RWPE1 (cell line): ENCODE results near the gene ELAPOR2.

Experiments
- CTCF ChIA-PET: fragments of 350-600 bp; sonication (Branson Sonifier 250); formaldehyde crosslinking; extraction: SDS; loops from one replicate; lab custom pipeline; 2021; lab: Yijun Ruan, JAX
- POLR2A ChIA-PET: fragments of 400-600 bp; formaldehyde crosslinking; extraction: SDS; loops from one replicate; lab custom pipeline; 2020; ENCODE audit warnings: antibody characterized with exemption; ENCODE audit not compliant: low non-redundant PET; lab: Yijun Ruan, JAX
- DNase-seq: peaks from one replicate; pipeline ENCODE4 v3.0.0; 2012; ENCODE audit warnings: low spot score
- H3K27ac ChIP-seq: fragments of 450-650 bp; 2 replicates; pipeline ENCODE4 v1.5.1; 2017
- CTCF ChIP-seq: fragments of 450-650 bp; conservative IDR thresholded peaks from 2 replicates; pipeline ENCODE4 v1.5.1; 2017; ENCODE audit warnings: low read depth, mild to moderate bottlenecking

The ELAPOR2 gene

DNA sequence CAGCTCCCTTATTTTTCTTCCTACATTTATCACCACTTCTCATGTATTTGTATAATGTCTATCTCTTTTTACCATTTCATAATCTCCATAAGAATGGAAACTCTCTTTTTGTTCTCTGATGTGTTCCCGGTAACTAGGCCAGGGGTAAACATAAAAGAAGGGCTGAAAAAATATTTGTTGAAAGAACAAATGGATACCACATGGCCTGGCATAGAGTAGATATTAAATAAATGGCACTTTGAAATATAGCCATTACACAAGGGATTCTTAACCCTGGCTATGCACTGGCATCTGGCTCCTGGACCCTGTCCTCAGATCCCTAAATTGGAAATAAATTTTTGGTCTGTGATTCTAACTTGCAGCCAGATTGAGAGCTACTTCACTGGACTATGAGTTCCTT lies 30.4 kb downstream of the ELAPOR2 start:
- no peak overlapping the region for H3K27ac ChIP-seq
- TF ChIP-seq CTCF = no peak

GRCh38 chr7:87028636-87029035 lies 30.8 kb downstream of the ELAPOR2 start:
- ChIA-PET POLR2A (no interaction called here), CTCF (no interaction called here)
- no peak for DNase-seq
- no peak for TF ChIP-seq CTCF
- H3K27ac ChIP-seq = no peak overlapping the region

More for the DNA sequence above, 30.4 kb downstream of the ELAPOR2 start:
- ChIA-PET CTCF (interaction anchor here (0.5 kb wide), 1 partner anchor 1931 kb away, joined by 7 read pairs; no protein-coding TSS in a partner anchor), POLR2A (no interaction called here)
- DNase-seq = no peak

DNA sequence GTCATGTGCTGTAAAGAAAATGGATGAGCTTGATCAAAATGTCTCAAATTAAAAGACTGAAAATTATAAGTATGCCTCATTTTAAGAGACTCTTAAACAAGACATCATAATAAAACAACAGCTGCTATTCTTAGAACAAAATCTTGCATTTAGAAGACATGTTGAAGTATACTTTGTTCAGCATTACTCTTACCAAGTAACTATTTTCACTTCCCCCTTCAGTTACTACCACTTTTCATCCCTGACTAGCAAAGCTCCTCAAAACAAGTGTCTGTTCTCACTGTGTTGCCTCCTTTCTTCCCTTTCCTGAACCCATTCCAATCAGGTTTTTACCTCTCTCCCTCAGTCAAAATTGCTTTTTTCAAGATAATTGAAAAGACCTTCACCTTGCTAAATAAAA lies 31.6 kb downstream of the ELAPOR2 start:
- no peak overlapping the region for H3K27ac ChIP-seq
- no peak for TF ChIP-seq CTCF
- ChIA-PET CTCF (interaction anchor here (0.6 kb wide), 1 partner anchor 457 kb away, joined by 3 read pairs; no protein-coding TSS in a partner anchor), POLR2A (no interaction called here)
- DNase-seq = no peak

DNA sequence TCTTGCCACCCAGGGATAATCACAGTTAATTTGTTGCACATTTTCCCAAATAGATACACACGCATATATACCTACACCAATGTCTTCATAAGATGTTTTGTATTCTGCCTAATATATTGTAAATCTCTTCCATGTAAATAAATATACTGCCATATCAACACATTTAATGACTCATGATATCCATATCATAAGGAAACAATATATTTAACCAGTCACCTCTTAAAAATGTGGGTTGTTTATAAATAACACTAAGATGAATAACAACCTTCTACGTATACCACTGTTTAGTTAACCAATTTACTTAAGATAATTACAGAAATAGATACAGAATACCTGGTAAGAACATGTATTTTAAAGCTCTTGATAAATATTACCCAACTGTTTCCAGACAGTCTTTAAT lies 38.2 kb downstream of the ELAPOR2 start:
- peak; percentile 18 for DNase-seq
- no peak for TF ChIP-seq CTCF
- POLR2A ChIA-PET = no interaction called here
- CTCF ChIA-PET = no interaction called here
- H3K27ac ChIP-seq = no peak overlapping the region

DNA sequence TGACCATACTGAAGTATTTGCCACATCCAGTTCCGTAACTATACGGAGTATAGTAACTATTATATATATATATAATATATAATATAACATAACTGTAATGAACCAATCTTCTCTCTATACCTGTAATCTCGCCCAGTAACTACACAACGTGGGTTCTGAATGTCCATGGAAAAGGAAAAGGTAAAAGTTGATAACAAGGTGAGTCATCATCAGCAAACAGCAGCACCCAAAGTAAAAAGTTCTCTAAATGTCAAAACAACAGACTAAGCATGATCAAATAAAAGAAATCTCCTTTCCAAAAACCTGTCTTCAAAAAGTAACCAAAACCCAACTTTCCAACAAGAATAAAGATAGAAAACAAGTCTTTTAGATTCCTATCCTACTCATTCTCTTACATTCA lies 42.8 kb downstream of the ELAPOR2 start:
- no peak overlapping the region for H3K27ac ChIP-seq
- ChIA-PET CTCF (no interaction called here), POLR2A (no interaction called here)
- DNase-seq = no peak
- TF ChIP-seq CTCF = no peak

- no peak for TF ChIP-seq CTCF
- CTCF ChIA-PET = interaction anchor here (0.5 kb wide), 1 partner anchor 56 kb away, joined by 3 read pairs; no protein-coding TSS in a partner anchor
- POLR2A ChIA-PET = no interaction called here
- no peak for DNase-seq
- no peak overlapping the region for H3K27ac ChIP-seq
These were observed 45.6 kb downstream of the ELAPOR2 start for GRCh38 chr7:87013840-87014190.
